Hair follicular keratinocyte (primary cell): ENCODE results near the gene LRRC75B. TPM values are rescaled to one million over a fixed set of nuclear protein-coding genes. Genes with fewer than 3 reads are reported as not detected.

Experiments used
- total RNA-seq: library from RNA; depleted of rRNA; stranded (reverse); fragments of >200 nt; gene quantifications from 2 replicates; pipeline ENCODE4 v1.2.3, GENCODE V29; 2015

Gene LRRC75B
- total RNA-seq, result 14.9 and 37.1 TPM in 2 replicates

GRCh38 chr22:24592851-24593558, at the start of gene LRRC75B:
LRRC75B (minus strand) TSS chr22:24593073; CDS start chr22:24593039, 34 bp downstream.

DNA sequence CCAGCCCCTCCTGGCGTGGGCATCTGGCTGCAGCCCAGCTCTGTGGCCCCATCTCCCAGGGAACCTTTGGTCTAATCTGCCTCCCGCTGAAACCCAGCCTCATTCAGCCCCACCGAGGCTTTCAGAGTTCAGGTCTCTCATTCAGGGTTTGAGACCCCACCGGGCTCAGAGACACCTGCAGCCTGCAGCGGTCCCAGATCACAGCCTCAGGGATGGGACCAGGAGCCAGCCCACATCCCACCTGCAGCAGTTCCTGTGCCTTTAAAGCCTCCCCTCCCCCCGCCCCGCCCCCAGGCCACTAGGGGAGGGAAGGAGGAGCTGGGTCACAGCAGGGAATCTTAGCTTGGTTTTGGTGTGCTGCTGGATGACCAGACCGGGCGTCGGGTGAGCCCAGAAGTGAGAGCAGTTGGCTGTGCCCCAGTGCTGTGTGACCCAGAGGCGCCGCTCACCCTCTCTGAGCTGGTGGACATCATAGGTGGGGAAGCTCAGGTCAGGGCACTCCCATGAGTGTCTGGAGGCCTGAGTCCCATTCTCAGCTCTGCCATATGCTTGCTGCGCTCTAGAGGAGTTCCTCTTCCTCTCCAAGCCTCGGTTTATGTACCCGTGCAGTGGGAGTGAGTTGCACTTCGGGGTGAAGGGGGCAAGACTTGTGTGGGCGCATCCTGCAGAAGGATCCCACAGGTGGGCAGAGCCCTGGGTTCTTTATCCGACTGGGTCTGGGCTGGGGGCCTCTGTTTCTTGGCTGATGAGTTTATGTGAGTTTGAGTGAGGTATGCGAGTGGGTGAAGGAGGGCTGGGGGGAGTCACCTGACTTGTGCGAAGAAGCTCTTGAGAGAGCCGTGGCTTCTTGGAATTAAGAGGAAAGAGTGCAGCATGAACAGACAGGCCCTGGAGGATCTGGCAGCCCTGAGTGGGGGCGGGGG, 10.2 kb upstream of the LRRC75B start, which contains the start of gene GGT1:
Gene GGT1 (plus strand): TSS at position 347 of the 923 bp plus-strand sequence. CDS start 7,889 bp downstream, outside the sequence.

DNA sequence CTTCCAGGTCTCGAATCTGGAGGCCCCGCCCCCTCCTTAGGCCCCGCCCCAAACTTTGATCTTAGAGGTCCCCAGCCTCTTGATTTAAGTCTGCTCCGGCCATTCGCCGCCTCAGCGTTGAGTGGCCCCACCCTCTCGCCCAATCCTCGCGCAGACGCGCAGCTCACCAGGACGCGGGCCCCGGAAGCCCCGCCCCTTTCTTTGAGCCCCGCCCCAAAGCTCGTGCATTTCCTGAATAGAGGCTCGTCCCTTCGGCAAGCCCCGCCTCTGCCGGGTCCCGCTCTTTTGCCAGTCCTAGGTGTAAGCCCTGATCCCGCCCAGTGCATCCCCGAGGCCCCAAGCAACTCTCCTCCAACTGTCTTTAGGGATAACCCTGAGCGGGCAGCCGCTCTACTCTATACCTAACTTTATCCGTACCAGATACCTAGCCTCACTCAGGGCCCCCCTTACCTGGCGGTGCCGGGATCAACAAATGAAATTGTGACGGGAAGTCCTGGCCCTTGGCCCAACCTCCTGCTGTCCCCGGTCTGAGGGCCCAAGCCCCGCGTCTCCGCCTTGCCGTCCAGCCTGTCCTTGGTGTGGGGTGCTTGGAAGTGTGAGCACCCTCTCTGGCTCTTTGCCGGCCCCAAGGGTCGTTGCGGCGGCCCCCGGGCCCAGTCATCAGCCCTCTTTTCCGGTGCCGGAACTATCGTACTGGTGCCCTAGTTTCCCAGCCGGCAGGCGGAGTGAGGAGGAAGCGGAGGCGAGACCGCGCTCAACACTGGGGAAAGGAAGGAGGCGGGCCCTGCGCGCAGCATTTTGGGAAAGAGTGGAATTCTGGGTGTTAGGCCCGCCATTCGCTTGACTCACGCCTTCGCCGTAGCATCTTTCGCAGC, 37.5 kb downstream of the LRRC75B start, which contains the start of gene SNRPD3:
Gene SNRPD3 (plus strand): TSS at position 835 of the 875 bp plus-strand sequence. CDS start 1,676 bp downstream, outside the sequence.

DNA sequence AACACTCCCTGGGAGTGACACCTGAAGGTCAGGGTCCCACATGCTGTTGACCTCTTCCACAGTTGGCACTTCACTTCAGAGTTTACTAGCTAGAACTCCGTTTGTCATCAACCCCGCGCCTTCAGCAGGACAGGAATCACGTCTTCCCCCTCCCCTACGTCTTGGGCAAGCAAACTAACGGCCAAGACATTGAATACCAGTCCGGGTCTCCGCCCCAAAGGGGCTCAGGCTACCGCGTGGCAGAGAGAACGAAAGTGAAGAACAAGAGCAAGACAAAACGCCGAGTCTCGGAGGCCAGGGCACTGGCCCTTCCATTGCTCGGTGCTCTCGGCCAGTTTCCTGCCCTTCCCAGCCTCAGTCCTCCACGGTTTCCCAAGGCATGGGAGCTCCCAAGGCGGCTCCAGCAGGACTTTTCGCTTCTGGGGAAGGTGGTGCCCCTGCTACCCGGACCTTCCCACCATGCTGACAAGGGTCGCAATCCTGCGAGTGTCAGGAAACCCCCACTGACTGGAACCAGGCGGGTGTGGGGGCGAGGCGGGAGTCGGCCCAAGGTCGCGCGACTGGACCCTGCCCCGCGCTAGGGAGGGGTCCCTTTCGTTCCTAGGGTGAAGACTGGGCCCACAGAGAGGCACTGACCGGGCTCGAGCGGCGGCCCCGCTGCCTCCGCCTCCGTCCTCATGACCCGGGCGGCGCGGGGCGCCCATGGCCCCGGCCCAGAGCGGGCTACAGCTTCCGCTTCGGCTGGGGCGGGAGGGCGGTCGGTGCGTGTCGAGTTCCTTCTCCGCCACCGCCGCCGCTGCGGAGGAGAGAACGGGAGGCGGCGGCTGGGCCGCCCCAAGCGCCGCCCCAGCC, 38.3 kb downstream of the LRRC75B start, which contains the start of gene GUCD1:
Gene GUCD1 (minus strand): TSS at position 826 of the 852 bp plus-strand sequence. CDS start 147 bp downstream, at position 679.

Other genes starting within 250 kb of the LRRC75B start
- gene ADORA2A, start 165.5 kb downstream of the LRRC75B start, total RNA-seq, result 0.49 and 1.0 TPM in 2 replicates
- gene UPB1, start 97.7 kb downstream of the LRRC75B start, total RNA-seq, result not detected in 2 replicates
- 73.4 and 75.1 TPM in 2 replicates for gene GUCD1, start 37.9 kb downstream of the LRRC75B start, total RNA-seq
- 147 and 238 TPM in 2 replicates for gene SNRPD3, start 37.1 kb downstream of the LRRC75B start, total RNA-seq
- 6.2 and 15.8 TPM in 2 replicates for gene GGT1, start 10.1 kb upstream of the LRRC75B start, total RNA-seq
- not detected in 2 replicates for gene PIWIL3, start 181.6 kb upstream of the LRRC75B start, total RNA-seq
- 0.04 and 0.16 TPM in 2 replicates for gene SGSM1, start 213.1 kb upstream of the LRRC75B start, total RNA-seq